Smooth muscle cell of the coronary artery (primary cell): ENCODE results near the gene KIF2A. TPM values are rescaled to one million over a fixed set of nuclear protein-coding genes. Genes with fewer than 3 reads are reported as not detected.

Experiments
- total RNA-seq: library from RNA; depleted of rRNA; stranded (reverse); fragments of >200 nt; gene quantifications from 2 replicates; pipeline ENCODE4 v1.2.3, GENCODE V29; 2014; ENCODE audit warnings: low replicate concordance

Gene KIF2A
- total RNA-seq = 33.2 and 45.3 TPM in 2 replicates

GRCh38 chr5:62305715-62306322 is at the start of gene KIF2A:
Gene KIF2A (plus strand): TSS chr5:62306206. CDS start chr5:62306473, 267 bp downstream.

GRCh38 chr5:62403411-62404250 is 97.6 kb downstream of the KIF2A start, which contains the start of gene DIMT1:
Gene DIMT1 (minus strand): TSS chr5:62403905. CDS start chr5:62403772, 133 bp downstream.

GRCh38 chr5:62412549-62413329 is 106.7 kb downstream of the KIF2A start, which contains the start of gene IPO11:
Gene IPO11 (plus strand): TSS chr5:62412763. CDS start chr5:62437280, 24,517 bp downstream.

Other genes starting within 250 kb of the KIF2A start
- 16.4 and 26.8 TPM in 2 replicates for gene DIMT1, start 97.7 kb downstream of the KIF2A start, total RNA-seq
- gene IPO11, start 106.6 kb downstream of the KIF2A start, total RNA-seq = 16.2 and 26.3 TPM in 2 replicates